ENCODE data around the gene ZNF587B.
"Not testable (repeated sequence)": the region's sequence is repeated elsewhere in the genome, so short reads cannot be mapped to it uniquely, and the experiment has no call there.

The ZNF587B gene

GRCh38 chr19:57820599-57820998 is 9.5 kb upstream of the ZNF587B start:
- Histone ChIP-seq H3K4me1 (ENCODE audit: insufficient read depth, low read length) (peaks cover 27% of the 10 kb centered on the region), H3K27me3 (ENCODE audit: insufficient read depth, low read length, poor library complexity) (no peaks in the 10 kb centered on the region), H3K9me3 (ENCODE audit: insufficient read depth, low read length, severe bottlenecking) (no peaks in the 10 kb centered on the region), H3K4me3 (ENCODE audit: low read depth in 1 of 2, low read length in 2 of 2) (peak overlapping the region; percentile 89 to 95; a peak in 3 of 4 replicates), H3K27ac (ENCODE audit: low read length) (peak overlapping the region; percentile 85), H3K79me2 (ENCODE audit: insufficient read depth, low read length) (peaks cover 75% of the 10 kb centered on the region), H3K4me2 (ENCODE audit: insufficient read depth, low read length) (peak overlapping the region; percentile 72), H3K36me3 (ENCODE audit: insufficient read depth, low read length) (peaks cover 36% of the 10 kb centered on the region), H2AFZ (ENCODE audit: low read depth, low read length) (no peak overlapping the region), H3K9ac (ENCODE audit: low read depth, low read length) (peak overlapping the region; percentile 92), H4K20me1 (ENCODE audit: insufficient read depth, low read length) (peaks cover 17% of the 10 kb centered on the region; the same call in 1 of the 2 replicates)
- TF ChIP-seq EZH2 (IDR thresholded peaks at IDR 0.05; ENCODE audit: borderline replicate concordance, low read depth, low read length, severe bottlenecking) (no peak), CTCF (IDR thresholded peaks at IDR 0.05; ENCODE audit: borderline replicate concordance, extremely low read depth, low read length, poor library complexity, severe bottlenecking) (no peak)
- ATAC-seq (ENCODE audit: insufficient read depth, low read depth) (no peak), DNase-seq (no peak)

- Histone ChIP-seq H3K4me3 (ENCODE audit: low read depth in 1 of 2, low read length in 2 of 2) (peak overlapping the region in 1 of 2 experiments; percentile 95; a peak in 3 of 4 replicates), H3K4me2 (ENCODE audit: insufficient read depth, low read length) (peak overlapping the region; percentile 72), H3K79me2 (ENCODE audit: insufficient read depth, low read length) (peaks cover 77% of the 10 kb centered on the region), H3K36me3 (ENCODE audit: insufficient read depth, low read length) (peaks cover 40% of the 10 kb centered on the region), H4K20me1 (ENCODE audit: insufficient read depth, low read length) (peaks cover 19% of the 10 kb centered on the region; the same call in 1 of the 2 replicates), H3K4me1 (ENCODE audit: insufficient read depth, low read length) (peaks cover 27% of the 10 kb centered on the region), H3K9ac (ENCODE audit: low read depth, low read length) (peak overlapping the region; percentile 92; the same call in 1 of the 2 replicates)
- not testable (repeated sequence) for H3K27ac ChIP-seq (ENCODE audit: low read length); H3K9me3 ChIP-seq (ENCODE audit: insufficient read depth, low read length, severe bottlenecking); H2AFZ ChIP-seq (ENCODE audit: low read depth, low read length); H3K27me3 ChIP-seq (ENCODE audit: insufficient read depth, low read length, poor library complexity); DNase-seq; ATAC-seq (ENCODE audit: insufficient read depth, low read depth)
Observed at GRCh38 chr19:57821095-57821494, 9.0 kb upstream of the ZNF587B start.

- peak overlapping the region; percentile 4; the same call in 1 of the 2 replicates for H3K4me2 ChIP-seq (ENCODE audit: insufficient read depth, low read length)
- peaks cover 81% of the 10 kb centered on the region for H3K79me2 ChIP-seq (ENCODE audit: insufficient read depth, low read length)
- not testable (repeated sequence) for H3K27ac ChIP-seq (ENCODE audit: low read length); H3K27me3 ChIP-seq (ENCODE audit: insufficient read depth, low read length, poor library complexity); H2AFZ ChIP-seq (ENCODE audit: low read depth, low read length); ATAC-seq (ENCODE audit: insufficient read depth, low read depth); H3K9ac ChIP-seq (ENCODE audit: low read depth, low read length); H3K4me3 ChIP-seq (ENCODE audit: low read depth in 1 of 2, low read length in 2 of 2); H3K9me3 ChIP-seq (ENCODE audit: insufficient read depth, low read length, severe bottlenecking); DNase-seq
- H3K4me1 ChIP-seq (ENCODE audit: insufficient read depth, low read length), result peaks cover 27% of the 10 kb centered on the region
- H3K36me3 ChIP-seq (ENCODE audit: insufficient read depth, low read length), result peaks cover 44% of the 10 kb centered on the region
- H4K20me1 ChIP-seq (ENCODE audit: insufficient read depth, low read length), result peaks cover 23% of the 10 kb centered on the region; the same call in 1 of the 2 replicates
Observed at GRCh38 chr19:57821501-57821900, 8.6 kb upstream of the ZNF587B start.

GRCh38 chr19:57823155-57823554 is 6.9 kb upstream of the ZNF587B start:
- Histone ChIP-seq H3K79me2 (ENCODE audit: insufficient read depth, low read length) (peaks cover 93% of the 10 kb centered on the region), H3K4me1 (ENCODE audit: insufficient read depth, low read length) (peaks cover 25% of the 10 kb centered on the region), H3K36me3 (ENCODE audit: insufficient read depth, low read length) (peaks cover 45% of the 10 kb centered on the region), H4K20me1 (ENCODE audit: insufficient read depth, low read length) (peaks cover 24% of the 10 kb centered on the region; the same call in 1 of the 2 replicates)
- not testable (repeated sequence) for H3K27me3 ChIP-seq (ENCODE audit: insufficient read depth, low read length, poor library complexity); H3K27ac ChIP-seq (ENCODE audit: low read length); ATAC-seq (ENCODE audit: insufficient read depth, low read depth); DNase-seq; H3K9ac ChIP-seq (ENCODE audit: low read depth, low read length); H3K4me2 ChIP-seq (ENCODE audit: insufficient read depth, low read length); H2AFZ ChIP-seq (ENCODE audit: low read depth, low read length); H3K9me3 ChIP-seq (ENCODE audit: insufficient read depth, low read length, severe bottlenecking); H3K4me3 ChIP-seq (ENCODE audit: low read depth in 1 of 2, low read length in 2 of 2)

- not testable (repeated sequence) for H2AFZ ChIP-seq (ENCODE audit: low read depth, low read length); H3K27ac ChIP-seq (ENCODE audit: low read length); H3K4me2 ChIP-seq (ENCODE audit: insufficient read depth, low read length); DNase-seq; ATAC-seq (ENCODE audit: insufficient read depth, low read depth); H3K9ac ChIP-seq (ENCODE audit: low read depth, low read length); H3K4me3 ChIP-seq (ENCODE audit: low read depth in 1 of 2, low read length in 2 of 2); H3K27me3 ChIP-seq (ENCODE audit: insufficient read depth, low read length, poor library complexity); H3K9me3 ChIP-seq (ENCODE audit: insufficient read depth, low read length, severe bottlenecking)
- Histone ChIP-seq H4K20me1 (ENCODE audit: insufficient read depth, low read length) (peaks cover 24% of the 10 kb centered on the region; the same call in 1 of the 2 replicates), H3K79me2 (ENCODE audit: insufficient read depth, low read length) (peaks cover 93% of the 10 kb centered on the region), H3K36me3 (ENCODE audit: insufficient read depth, low read length) (peaks cover 45% of the 10 kb centered on the region), H3K4me1 (ENCODE audit: insufficient read depth, low read length) (peaks cover 20% of the 10 kb centered on the region)
Observed at GRCh38 chr19:57823608-57824007, 6.5 kb upstream of the ZNF587B start.
